HFFc6 (cell line): ENCODE results near the gene PNO1. TPM values are rescaled to one million over a fixed set of nuclear protein-coding genes. Genes with fewer than 3 reads are reported as not detected.

Source experiments
- DNase-seq: peaks from one replicate; pipeline ENCODE4 v3.0.0-alpha.2; 2018
- H3K27ac Mint-ChIP-seq: 2 replicates; pipeline ENCODE4 v1.8.0; 2020; ENCODE audit warnings: mild to moderate bottlenecking, mixed read lengths
- H3K27me3 Mint-ChIP-seq: 2 replicates; pipeline ENCODE4 v1.8.0; 2021; ENCODE audit warnings: mild to moderate bottlenecking, moderate library complexity, mixed read lengths; ENCODE audit not compliant: insufficient read depth
- H3K36me3 Mint-ChIP-seq: 2 replicates; pipeline ENCODE4 v1.8.0; 2021; ENCODE audit warnings: low read depth, mixed read lengths
- H3K4me1 Mint-ChIP-seq: 2 replicates; pipeline ENCODE4 v1.8.0; 2020; ENCODE audit warnings: low read depth, mixed read lengths
- H3K4me3 Mint-ChIP-seq: 2 replicates; pipeline ENCODE4 v1.8.0; 2020; ENCODE audit warnings: mild to moderate bottlenecking, moderate library complexity, mixed read lengths
- H3K9me3 Mint-ChIP-seq: 2 replicates; pipeline ENCODE4 v1.8.0; 2020; ENCODE audit warnings: mild to moderate bottlenecking, mixed read lengths
- CTCF ChIP-seq: fragments of 200-600 bp; sonication (generic); IDR thresholded peaks from 2 replicates; pipeline ENCODE4 v1.5.0; 2021; ENCODE audit warnings: antibody characterized with exemption, mild to moderate bottlenecking
- total RNA-seq, 6 experiments: library from RNA; stranded (reverse); fragmentation: NEBNext Ultra II Directional; extraction: Animal tissue kit (Norgen Biotek cat#: 25700); gene quantifications; 2 replicates in 1 of 6; 3 replicates in 5 of 6; pipeline ENCODE4 v1.2.3, GENCODE V29; 2021

The PNO1 gene
- total RNA-seq, 6 experiments from 2014 or later: 18.3 to 26.0 (median 20.4) TPM

- no peak for TF ChIP-seq CTCF
- peak overlapping the region; percentile 10; the same call in 1 of the 2 replicates for H3K27ac Mint-ChIP-seq
- DNase-seq: no peak
- no peaks in the 10 kb centered on the region for H3K27me3 Mint-ChIP-seq
- peaks cover 60% of the 10 kb centered on the region for H3K4me1 Mint-ChIP-seq
- H3K4me3 Mint-ChIP-seq: no peak overlapping the region
- no peaks in the 10 kb centered on the region for H3K9me3 Mint-ChIP-seq
- no peaks in the 10 kb centered on the region for H3K36me3 Mint-ChIP-seq
Observed at GRCh38 chr2:68195096-68195495, 37.4 kb downstream of the PNO1 start.

- Mint-ChIP-seq H3K4me1 (peaks cover 56% of the 10 kb centered on the region), H3K9me3 (no peaks in the 10 kb centered on the region), H3K27ac (0 out of 2 replicates have a peak overlapping the region, but pooled peaks have one; percentile 14), H3K27me3 (no peaks in the 10 kb centered on the region), H3K4me3 (no peak overlapping the region), H3K36me3 (no peaks in the 10 kb centered on the region)
- TF ChIP-seq CTCF: peak; percentile 97
- DNase-seq: peak; percentile 17
Observed at GRCh38 chr2:68196120-68196716, 38.5 kb downstream of the PNO1 start.

DNA sequence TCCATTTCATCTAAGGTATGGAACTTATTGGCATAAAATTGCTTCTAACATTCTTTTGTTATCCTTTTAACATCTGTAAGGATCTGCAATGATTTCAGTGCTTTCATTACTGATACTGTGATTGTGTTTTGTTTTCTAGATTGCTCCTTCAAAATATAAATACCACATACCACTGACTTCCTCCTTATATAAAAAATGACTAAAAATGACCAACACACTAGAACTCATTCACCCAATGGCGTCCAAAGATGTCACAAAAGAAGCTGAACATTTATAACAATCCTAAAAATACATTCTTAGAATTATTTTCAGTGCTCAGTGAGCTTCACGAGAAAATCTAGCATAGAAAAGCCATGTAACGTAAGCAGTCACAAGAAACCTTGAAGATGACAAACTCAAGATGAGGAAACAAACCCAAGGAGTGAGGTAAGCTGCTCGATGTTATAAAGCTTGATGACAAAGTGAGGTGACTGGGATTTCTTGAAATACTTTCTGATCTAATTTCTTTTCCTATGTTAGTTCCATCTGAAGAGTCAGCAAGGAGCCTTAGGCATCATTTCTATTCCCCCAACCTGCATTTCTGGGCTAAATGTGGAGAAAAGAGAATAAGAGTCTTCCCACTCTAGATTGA, 42.6 kb downstream of the PNO1 start:
- Mint-ChIP-seq H3K36me3 (no peaks in the 10 kb centered on the region), H3K4me1 (peaks cover 25% of the 10 kb centered on the region), H3K27me3 (no peaks in the 10 kb centered on the region), H3K27ac (peak overlapping the region; percentile 15; the same call in 1 of the 2 replicates), H3K9me3 (no peaks in the 10 kb centered on the region), H3K4me3 (no peak overlapping the region)
- no peak for TF ChIP-seq CTCF
- no peak for DNase-seq

- Mint-ChIP-seq H3K9me3 (no peaks in the 10 kb centered on the region), H3K4me1 (peaks cover 25% of the 10 kb centered on the region), H3K4me3 (no peak overlapping the region), H3K27me3 (peaks cover 1% of the 10 kb centered on the region; the same call in 1 of the 2 replicates), H3K36me3 (no peaks in the 10 kb centered on the region), H3K27ac (peak overlapping the region; percentile 16; the same call in 1 of the 2 replicates)
- no peak for DNase-seq
- no peak for TF ChIP-seq CTCF
Observed at GRCh38 chr2:68203587-68203986, 45.9 kb downstream of the PNO1 start.

GRCh38 chr2:68206793-68207192, 49.1 kb downstream of the PNO1 start:
- no peak for DNase-seq
- H3K4me3 Mint-ChIP-seq: no peak overlapping the region
- H3K27ac Mint-ChIP-seq: peak overlapping the region; percentile 0; the same call in 1 of the 2 replicates
- no peaks in the 10 kb centered on the region for H3K9me3 Mint-ChIP-seq
- H3K27me3 Mint-ChIP-seq: peaks cover 1% of the 10 kb centered on the region; the same call in 1 of the 2 replicates
- H3K4me1 Mint-ChIP-seq: peaks cover 20% of the 10 kb centered on the region
- TF ChIP-seq CTCF: no peak
- peaks cover 8% of the 10 kb centered on the region; the same call in 1 of the 2 replicates for H3K36me3 Mint-ChIP-seq
